GM21367 (cell line): ENCODE measurements around the gene EEIG2.
"Not testable (repeated sequence)": the region's sequence is repeated elsewhere in the genome, so short reads cannot be mapped to it uniquely, and the experiment has no call there.

Experiments
- ATAC-seq: cut with Tn5 transposase; IDR thresholded peaks from one replicate; pipeline ENCODE4 v1.9.1; 2021; ENCODE audit not compliant: unreplicated experiment

EEIG2 gene

GRCh38 chr1:108541861-108542260 is 18.0 kb upstream of the EEIG2 start:
- ATAC-seq, result no peak

- ATAC-seq, result not testable (repeated sequence)
These were observed 12.4 kb upstream of the EEIG2 start for GRCh38 chr1:108547493-108547892.

GRCh38 chr1:108551137-108551862 is 8.6 kb upstream of the EEIG2 start:
- peak; percentile 90 for ATAC-seq

DNA sequence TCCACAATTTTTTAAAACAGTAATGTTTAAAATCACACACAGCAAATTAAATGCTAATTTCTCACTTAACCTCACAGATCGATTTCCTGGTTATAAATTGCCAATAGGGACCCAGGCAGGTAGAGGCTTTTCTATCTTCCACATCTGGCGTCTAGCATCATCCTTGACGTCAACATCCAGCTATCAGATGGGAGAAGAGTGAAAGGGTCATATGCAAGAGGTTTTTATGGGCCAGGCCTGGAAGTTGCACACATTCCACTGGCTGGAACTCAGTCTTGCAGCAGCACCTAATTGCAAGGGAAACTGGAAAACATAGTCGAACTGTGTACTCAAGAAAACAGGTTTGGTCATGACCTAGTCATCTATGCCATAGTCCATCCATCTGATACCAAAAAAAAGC is 6.0 kb upstream of the EEIG2 start:
- ATAC-seq, result no peak

DNA sequence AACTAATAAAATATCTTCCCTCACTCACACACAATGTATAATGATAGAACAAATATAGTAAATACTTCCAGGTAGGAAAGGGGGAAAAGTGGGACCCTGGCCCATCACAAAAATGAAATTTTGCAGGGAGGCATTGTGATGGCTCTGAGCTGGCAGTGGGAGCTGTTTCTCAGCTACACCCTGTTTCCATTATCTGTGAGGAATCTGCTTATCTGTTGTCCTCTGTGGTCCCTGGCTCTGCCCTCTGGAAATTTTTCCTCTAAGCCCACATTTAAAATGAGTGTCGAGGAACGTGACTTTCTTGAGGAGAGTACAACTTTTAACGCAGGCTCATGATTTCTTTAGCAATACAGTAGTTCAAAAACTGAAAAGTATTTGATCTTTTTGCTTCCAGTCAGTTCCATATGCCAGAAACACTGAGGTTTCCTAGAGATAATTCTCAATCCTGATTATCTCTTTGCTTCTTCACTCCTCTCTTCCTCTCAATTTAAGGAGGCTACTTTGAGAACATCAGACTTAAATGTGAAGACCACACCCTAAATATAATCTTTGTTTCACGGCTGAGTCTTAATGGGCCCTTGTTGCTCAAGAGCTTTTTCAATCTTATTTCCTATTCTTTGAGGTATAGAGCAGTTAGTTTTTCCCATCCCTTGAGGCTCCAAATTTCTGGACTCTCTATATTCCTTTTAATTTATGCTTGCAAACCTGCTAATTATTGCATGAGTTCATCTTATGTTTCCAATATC is 5.0 kb upstream of the EEIG2 start:
- no peak for ATAC-seq

DNA sequence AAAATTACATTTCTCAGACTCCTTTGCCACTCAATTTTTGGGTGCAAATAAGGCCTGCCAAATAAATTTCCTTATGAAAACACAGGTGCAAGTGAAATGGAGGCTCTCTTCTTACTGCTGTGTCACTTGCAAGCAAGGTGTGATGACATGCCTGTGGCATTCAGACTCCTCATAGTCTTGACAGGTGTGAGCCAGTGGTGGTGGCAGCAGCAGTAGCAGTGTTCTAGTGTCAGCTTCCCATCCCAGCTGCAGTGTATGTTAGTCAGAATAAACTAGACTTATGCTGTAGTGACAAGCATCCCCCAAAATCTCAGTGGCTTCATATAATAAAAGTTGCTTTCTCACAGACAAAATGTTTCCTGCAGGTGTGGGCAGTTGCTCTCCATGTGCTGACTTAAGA is 3.8 kb upstream of the EEIG2 start:
- ATAC-seq, result no peak

DNA sequence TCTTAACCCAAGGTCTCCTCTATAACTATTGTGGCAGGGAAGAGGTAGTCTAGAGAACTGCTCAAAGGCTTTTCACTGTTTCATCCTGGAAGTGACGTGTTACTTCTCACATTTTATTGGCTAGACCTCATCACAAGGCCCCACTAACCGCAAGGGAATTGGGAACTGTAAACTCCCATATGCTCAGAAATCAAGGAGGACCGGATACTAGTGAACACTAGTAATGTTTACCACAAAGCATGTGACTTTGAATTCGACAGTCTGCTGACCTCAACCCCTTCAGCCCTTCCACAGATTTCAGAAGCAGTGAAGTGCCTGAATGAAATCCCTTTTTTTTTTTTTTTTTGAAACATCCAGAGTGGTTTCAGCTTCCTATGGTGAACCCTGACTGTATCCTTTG is 3.4 kb upstream of the EEIG2 start:
- no peak for ATAC-seq

- peak; percentile 27 for ATAC-seq
These were observed 2.6 kb upstream of the EEIG2 start for GRCh38 chr1:108557296-108557695.

- ATAC-seq, result peak; percentile 27
These were observed 431 bp downstream of the EEIG2 start for GRCh38 chr1:108560189-108560873.

GRCh38 chr1:108560874-108561459 is 1.1 kb downstream of the EEIG2 start:
- ATAC-seq, result peak; percentile 18

DNA sequence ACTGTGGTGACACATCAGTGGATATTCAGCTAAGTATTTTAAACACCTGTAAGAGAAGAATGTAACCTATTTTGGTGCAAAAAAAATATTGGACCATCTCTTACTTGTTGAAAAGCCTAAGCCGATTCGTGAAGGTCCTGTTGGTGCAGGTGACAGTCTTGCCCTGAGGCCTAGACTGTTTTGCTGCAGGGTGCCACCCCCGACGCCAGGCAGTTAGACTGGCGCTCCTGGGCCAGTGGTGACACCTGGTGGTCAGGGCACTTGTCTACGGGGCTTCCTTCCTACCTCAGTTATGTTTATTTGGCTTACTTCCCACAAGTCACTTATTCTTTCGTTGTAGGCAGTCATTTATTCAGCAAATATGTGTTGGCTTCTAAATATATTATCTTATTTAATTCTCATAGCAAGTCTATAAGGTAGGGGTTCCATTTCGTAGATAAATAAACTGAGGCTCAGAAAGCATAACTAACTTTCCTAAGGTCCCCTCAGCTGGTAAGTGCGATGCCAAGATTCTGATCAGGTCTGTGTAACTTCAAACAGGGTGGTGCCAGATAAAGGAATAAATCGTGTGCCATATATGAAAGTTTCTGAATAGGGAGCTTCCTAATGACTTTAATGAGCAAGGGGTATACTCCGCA is 1.9 kb downstream of the EEIG2 start:
- ATAC-seq, result peak; percentile 39

DNA sequence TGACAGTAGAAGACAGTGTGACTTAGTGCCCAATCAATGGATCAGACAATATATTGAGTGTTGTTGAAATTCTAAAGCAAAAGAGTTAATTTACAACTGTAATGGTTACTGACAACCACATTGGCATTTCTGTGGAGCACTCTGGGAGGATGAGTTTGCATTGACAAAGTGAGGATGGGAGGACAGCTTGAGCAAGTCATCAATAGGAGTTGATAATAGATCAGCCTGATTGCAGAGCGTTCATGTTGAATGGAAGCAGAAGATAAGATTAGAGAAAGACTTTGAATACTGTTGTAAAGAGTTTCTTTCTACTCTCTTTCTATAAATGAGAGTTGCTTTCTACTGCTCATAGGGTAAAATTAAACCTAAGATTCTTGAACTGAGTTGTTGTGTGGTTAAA is 3.9 kb downstream of the EEIG2 start:
- no peak for ATAC-seq

GRCh38 chr1:108565081-108565480 is 5.2 kb downstream of the EEIG2 start:
- ATAC-seq, result no peak

DNA sequence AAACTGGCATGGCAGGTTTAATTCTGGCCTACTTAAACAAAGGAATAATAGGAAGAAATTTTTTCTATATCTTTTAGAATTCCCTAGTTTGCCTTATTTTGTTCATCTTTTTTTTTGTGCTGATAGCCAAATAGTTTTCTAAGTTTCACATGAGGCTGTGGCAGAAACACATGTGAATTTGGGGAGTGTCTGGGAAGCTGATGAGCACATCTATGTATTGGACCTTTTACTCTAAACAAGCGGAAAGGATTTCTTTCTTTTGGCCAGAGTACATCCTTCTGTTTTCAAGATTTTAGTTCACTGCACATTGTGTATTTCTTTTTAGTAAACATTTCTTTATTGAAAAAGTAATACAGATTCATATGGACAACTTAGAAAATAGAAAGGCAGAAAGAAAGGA is 5.6 kb downstream of the EEIG2 start:
- ATAC-seq, result no peak

DNA sequence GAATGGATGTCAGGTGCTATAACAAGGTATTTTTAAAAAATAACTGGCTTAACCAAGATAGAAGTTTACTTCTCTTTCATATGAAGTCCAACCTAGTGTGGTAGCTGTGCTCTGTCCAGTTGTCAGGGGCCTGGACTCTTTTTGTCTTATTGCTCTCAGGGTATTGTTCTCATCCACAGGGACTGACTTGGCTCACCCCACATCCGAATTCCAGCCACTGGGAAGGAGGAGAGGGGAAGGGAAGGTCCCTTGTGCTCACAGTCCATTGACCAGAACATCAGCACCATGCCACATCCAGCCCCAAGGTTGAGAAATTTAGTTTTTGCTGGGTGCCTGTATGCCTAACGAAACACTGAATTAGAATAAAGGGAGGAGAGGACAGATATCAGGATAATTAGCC is 8.7 kb downstream of the EEIG2 start:
- ATAC-seq, result no peak

- ATAC-seq, result no peak
These were observed 9.3 kb downstream of the EEIG2 start for GRCh38 chr1:108569097-108569728.

DNA sequence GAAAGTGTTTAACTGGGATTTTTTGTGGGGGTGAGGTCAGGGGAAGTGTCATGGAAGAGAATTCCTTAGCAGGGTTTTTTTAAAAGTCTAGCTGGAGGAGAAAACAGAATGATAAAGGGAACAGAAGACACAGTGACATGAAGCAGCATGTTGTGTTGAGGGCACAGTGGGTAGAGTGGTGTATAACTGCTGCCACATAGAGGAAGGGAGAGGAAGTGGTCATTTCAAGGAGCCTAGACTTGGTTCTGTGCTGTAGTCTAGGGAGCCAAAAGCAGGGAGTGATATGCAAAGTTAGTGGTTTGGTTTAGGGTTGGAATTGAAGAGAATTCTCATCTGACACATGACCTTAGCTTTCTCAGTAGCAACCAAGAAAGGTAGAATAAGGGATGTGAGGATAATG is 10.2 kb downstream of the EEIG2 start:
- peak; percentile 97 for ATAC-seq

- ATAC-seq, result no peak
These were observed 11.1 kb downstream of the EEIG2 start for GRCh38 chr1:108570998-108571401.

- no peak for ATAC-seq
These were observed 12.3 kb downstream of the EEIG2 start for GRCh38 chr1:108572182-108572581.

DNA sequence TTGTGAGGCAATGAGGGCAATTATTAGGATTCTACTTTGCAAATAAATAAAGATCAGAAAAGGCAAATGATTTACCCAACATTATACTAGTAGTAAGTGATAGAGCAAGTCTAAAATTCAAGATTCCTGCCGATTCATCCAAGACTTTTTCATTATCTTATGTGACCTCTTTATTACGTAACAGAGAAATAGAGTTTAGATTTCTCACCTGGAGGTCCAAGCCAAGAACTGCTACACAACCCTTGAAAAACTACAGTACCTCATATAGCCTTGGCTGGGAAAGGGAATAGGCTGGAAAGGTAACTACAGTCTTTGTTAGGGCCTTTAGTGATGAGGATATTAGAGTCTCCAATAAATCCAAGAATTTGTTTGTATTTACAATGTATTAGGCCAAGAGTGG is 13.3 kb downstream of the EEIG2 start:
- no peak for ATAC-seq

GRCh38 chr1:108574008-108574407 is 14.1 kb downstream of the EEIG2 start:
- ATAC-seq, result no peak
